Prostate gland (tissue), 2 donors: ENCODE results near the gene ARHGEF4. TPM values are rescaled to one million over a fixed set of nuclear protein-coding genes. Genes with fewer than 3 reads are reported as not detected.

Experiments
- DNase-seq: peaks from one replicate; pipeline ENCODE4 v3.0.0-alpha.2; 2019; ENCODE audit warnings: low spot score
- H3K27ac ChIP-seq, 2 donors: fragments of 200-600 bp; sonication (generic); 2 replicates each; pipeline ENCODE4 v1.5.1; 2017 to 2019
- H3K27me3 ChIP-seq: fragments of 200-600 bp; sonication (generic); replicated peaks from 2 replicates; pipeline ENCODE4 v1.5.1; 2019; ENCODE audit not compliant: insufficient read depth
- H3K36me3 ChIP-seq, 2 donors: fragments of 200-600 bp; sonication (generic); 1 replicate in 1 of 2; 2 replicates in 1 of 2; pipeline versions ENCODE4 v1.5.1 to v1.8.1; 2017 to 2019
- H3K4me1 ChIP-seq: fragments of 200-600 bp; sonication (generic); replicated peaks from 2 replicates; pipeline ENCODE4 v1.5.1; 2019
- H3K4me3 ChIP-seq, 2 donors: fragments of 200-600 bp; sonication (generic); 2 replicates each; pipeline ENCODE4 v1.5.1; 2017 to 2019
- H3K9me3 ChIP-seq: fragments of 200-600 bp; sonication (generic); 2 replicates; pipeline ENCODE4 v1.5.1; 2017
- POLR2A ChIP-seq: fragments of 450-650 bp; IDR thresholded peaks from one replicate; pipeline ENCODE4 v1.6.1; 2016; ENCODE audit warnings: antibody characterized with exemption, mild to moderate bottlenecking
- POLR2AphosphoS5 ChIP-seq: sonication (generic); formaldehyde crosslinking; IDR thresholded peaks from one replicate; pipeline ENCODE4 v1.6.1; 2017; ENCODE audit warnings: antibody characterized with exemption
- WGBS: methylation state at CpG from one replicate; pipeline ENCODE4 v1.1.5; 2018; 5-methylcytosine and 5-hydroxymethylcytosine counted together
- intact Hi-C: fragments of 100-400 bp; cut with DNase I; formaldehyde crosslinking; loops from one replicate; pipeline ENCODE4 v1.14.2; 2022
- total RNA-seq, 2 donors: library from RNA; depleted of rRNA; stranded (reverse); fragments of >200 nt; gene quantifications; one replicate each; pipeline ENCODE4 v1.1.0, GENCODE V29; 2016
- TF ChIP-seq, protein P1 (sequence below), 4 experiments: fragments of 200-600 bp in 2 of 4; fragments of 450-650 bp in 2 of 4; sonication (generic) in 2 of 4; IDR thresholded peaks; 1 replicate in 3 of 4; 2 replicates in 1 of 4; pipeline ENCODE4 v1.5.1; 2016 to 2019; ENCODE audit warnings: antibody characterized with exemption in 4 of 4, mild to moderate bottlenecking in 2 of 4, moderate library complexity in 2 of 4

ARHGEF4 gene
- total RNA-seq, 2 donors from 2014 or later: 9.6 to 56.0 TPM

DNA sequence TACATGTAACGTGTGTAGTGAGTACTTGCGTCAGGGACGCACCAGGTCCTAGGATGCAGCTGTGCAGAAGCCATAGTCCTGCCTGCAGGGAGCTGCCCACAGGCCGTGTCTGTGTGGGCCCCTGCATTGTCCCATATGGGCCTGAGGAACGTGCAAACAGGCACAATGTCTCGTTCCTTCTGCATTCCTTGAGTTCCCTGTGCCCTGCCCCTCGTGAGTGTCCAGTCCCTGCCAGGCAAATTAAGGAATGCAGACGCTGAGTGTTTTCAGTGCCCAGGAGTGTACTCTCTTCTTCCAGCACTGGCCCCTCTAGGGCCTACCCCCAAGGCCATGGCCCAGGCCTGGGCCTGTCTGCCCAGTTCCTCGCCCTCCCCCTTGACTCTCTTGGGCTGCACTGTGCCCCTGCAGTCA lies 194.7 kb downstream of the ARHGEF4 start:
- Histone ChIP-seq H3K4me3 (no peak overlapping the region), H3K4me1 (no peaks in the 10 kb centered on the region), H3K27ac (no peak overlapping the region), H3K9me3 (no peaks in the 10 kb centered on the region), H3K36me3 (no peaks in the 10 kb centered on the region), H3K27me3 (no peaks in the 10 kb centered on the region)
- intact Hi-C loops: no loop called here
- TF ChIP-seq POLR2A (no peak), POLR2AphosphoS5 (no peak)
- TF ChIP-seq, protein P1, sequence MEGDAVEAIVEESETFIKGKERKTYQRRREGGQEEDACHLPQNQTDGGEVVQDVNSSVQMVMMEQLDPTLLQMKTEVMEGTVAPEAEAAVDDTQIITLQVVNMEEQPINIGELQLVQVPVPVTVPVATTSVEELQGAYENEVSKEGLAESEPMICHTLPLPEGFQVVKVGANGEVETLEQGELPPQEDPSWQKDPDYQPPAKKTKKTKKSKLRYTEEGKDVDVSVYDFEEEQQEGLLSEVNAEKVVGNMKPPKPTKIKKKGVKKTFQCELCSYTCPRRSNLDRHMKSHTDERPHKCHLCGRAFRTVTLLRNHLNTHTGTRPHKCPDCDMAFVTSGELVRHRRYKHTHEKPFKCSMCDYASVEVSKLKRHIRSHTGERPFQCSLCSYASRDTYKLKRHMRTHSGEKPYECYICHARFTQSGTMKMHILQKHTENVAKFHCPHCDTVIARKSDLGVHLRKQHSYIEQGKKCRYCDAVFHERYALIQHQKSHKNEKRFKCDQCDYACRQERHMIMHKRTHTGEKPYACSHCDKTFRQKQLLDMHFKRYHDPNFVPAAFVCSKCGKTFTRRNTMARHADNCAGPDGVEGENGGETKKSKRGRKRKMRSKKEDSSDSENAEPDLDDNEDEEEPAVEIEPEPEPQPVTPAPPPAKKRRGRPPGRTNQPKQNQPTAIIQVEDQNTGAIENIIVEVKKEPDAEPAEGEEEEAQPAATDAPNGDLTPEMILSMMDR (IDR thresholded peaks at IDR 0.05): no peak
- 85% methylated on average over 9 of the region's 9 CpGs for WGBS
- DNase-seq: no peak

DNA sequence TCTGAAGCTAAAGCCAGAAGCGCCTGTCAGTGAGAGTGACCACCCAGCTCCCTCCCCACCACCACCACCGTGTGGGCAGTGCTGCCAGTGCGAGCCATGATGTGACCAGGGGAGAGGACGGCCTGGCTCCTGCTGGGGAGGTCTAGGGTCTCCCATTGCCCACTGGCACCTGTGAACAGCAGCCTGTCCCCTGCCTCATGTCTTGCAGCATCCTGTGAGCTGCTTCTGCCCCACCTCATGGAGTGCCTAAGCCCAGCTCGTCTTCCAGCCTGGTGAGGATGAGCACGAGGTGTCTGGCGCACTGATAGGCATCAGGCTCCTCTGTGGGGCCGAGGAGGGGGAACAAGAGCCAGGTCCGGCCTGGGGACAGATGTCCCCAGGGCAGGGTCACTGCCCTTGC lies 195.2 kb downstream of the ARHGEF4 start:
- DNase-seq: no peak
- Histone ChIP-seq H3K4me1 (no peaks in the 10 kb centered on the region), H3K27me3 (no peaks in the 10 kb centered on the region), H3K4me3 (no peak overlapping the region), H3K27ac (no peak overlapping the region), H3K36me3 (no peaks in the 10 kb centered on the region), H3K9me3 (no peaks in the 10 kb centered on the region)
- TF ChIP-seq POLR2AphosphoS5: no peak
- TF ChIP-seq, protein P1 (IDR thresholded peaks at IDR 0.05): no peak
- no peak for TF ChIP-seq POLR2A
- intact Hi-C loops: no loop called here
- WGBS: 69% methylated on average over 6 of the region's 9 CpGs

DNA sequence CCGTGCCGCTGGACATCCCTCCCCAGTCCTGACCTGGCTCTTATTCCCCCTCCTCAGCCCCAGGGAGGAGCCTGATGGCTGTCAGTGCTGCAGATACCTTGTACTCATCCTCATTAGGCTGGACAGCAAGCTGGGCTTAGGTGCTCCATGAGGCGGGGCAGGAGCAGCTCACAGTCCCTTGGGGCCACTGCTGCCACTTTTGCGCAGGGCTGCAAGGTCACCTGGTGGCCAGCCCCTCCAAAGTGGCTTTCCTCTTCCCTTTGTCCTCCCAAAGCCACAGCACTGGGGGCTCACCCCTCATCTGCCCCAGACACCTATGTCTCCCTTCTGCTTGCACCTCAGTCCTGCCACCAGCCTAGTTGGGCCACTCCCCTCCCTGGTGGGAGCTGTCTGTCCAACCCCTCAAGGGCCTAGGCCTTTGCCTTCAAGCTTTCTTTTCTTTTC lies 195.7 kb downstream of the ARHGEF4 start:
- WGBS: 95% methylated on average over 4 of the region's 4 CpGs

DNA sequence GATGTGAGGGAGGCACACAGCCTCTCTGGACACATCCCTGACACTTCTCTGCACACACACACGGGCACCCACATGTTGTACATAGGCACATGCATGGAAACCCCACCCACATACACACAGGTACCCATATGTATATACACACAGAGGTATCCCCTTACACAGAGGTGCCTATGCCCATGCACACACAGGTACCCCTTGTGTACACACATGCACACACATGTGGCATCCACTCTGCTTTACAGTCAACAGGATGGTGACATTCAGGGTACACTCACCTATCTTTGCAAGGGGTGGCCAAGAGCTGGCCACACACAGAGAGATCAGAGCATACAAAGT lies 197.0 kb downstream of the ARHGEF4 start:
- TF ChIP-seq, protein P1 (IDR thresholded peaks at IDR 0.05): no peak
- TF ChIP-seq POLR2AphosphoS5 (no peak), POLR2A (no peak)
- WGBS: 100% methylated on average over 1 of the region's 1 CpG
- Histone ChIP-seq H3K27ac (no peak overlapping the region), H3K36me3 (no peaks in the 10 kb centered on the region), H3K27me3 (no peaks in the 10 kb centered on the region), H3K4me3 (no peak overlapping the region), H3K4me1 (no peaks in the 10 kb centered on the region), H3K9me3 (no peaks in the 10 kb centered on the region)
- DNase-seq: no peak
- intact Hi-C loops: no loop called here

More for the DNA sequence above, 195.7 kb downstream of the ARHGEF4 start:
- Histone ChIP-seq H3K27ac (no peak overlapping the region), H3K4me1 (no peaks in the 10 kb centered on the region), H3K36me3 (no peaks in the 10 kb centered on the region), H3K27me3 (no peaks in the 10 kb centered on the region), H3K4me3 (no peak overlapping the region), H3K9me3 (no peaks in the 10 kb centered on the region)
- TF ChIP-seq POLR2AphosphoS5 (no peak), POLR2A (no peak)
- TF ChIP-seq, protein P1 (IDR thresholded peaks at IDR 0.05): no peak
- intact Hi-C loops: no loop called here
- DNase-seq: no peak

DNA sequence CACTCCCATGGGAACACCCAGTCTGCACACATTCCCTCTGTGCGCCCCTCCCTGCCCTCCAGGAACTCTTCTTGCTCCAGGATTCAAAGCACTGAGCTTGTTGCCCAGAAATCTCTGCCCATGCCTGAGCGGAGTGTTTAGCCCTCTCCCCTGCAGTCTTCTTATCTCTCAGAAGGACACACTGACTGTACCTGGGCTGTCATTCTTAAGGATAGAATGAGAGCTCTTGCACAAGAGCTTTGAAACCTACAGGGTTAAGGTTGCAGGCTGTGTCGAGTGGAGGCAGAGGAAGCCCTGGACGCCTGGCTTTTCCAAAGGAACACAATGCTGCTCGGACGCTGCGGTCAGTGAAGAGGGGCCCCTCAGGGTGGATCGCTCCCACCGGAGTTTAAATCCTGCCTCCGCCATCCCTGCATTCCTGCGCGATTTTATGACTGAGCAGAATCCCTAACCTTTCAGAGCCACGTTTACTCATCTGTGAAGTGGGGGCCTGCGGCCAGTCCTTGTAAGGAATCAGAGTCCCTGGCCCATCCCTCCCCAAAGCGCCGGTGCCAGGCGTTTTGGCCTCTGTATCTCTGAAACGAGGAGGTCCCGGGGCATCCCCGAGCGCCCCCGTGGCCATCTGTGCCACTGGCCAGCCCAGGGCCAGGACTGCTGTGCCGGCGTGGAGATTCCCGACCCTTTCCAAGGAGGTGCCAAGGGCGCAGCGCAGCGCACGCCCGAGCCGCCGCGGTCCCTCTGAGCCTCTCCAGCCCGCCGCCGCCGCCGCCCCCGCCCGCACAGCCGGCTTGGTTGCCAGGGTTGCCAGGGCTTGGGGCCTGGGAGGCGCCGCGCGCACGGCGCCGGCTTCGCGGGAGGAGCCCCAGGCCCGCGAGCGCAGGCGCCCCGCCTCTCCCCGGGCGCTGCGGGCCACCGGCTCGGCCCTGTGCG lies 197.7 kb downstream of the ARHGEF4 start:
- H3K9me3 ChIP-seq: no peaks in the 10 kb centered on the region
- no peaks in the 10 kb centered on the region for H3K4me1 ChIP-seq
- no peak overlapping the region for H3K27ac ChIP-seq
- H3K36me3 ChIP-seq: no peaks in the 10 kb centered on the region
- TF ChIP-seq, protein P1 (IDR thresholded peaks at IDR 0.05): no peak
- TF ChIP-seq POLR2AphosphoS5: no peak
- no peak for TF ChIP-seq POLR2A
- H3K27me3 ChIP-seq: no peaks in the 10 kb centered on the region
- no peak for DNase-seq
- peak overlapping the region; percentile 29 to 41 for H3K4me3 ChIP-seq
- intact Hi-C loops: no loop called here
- WGBS: 3% methylated on average over 42 of the region's 61 CpGs
